Hematopoietic multipotent progenitor cell treated with erythropoietin and hydrocortisone succinate and interleukin-3 and kit ligand, for 4 days (in vitro differentiated cells): ENCODE results near the gene MOAP1.
A peak's percentile ranks its signal among the peaks of the same experiment; 100 is the strongest.
"Not testable (repeated sequence)": the region's sequence is repeated elsewhere in the genome, so short reads cannot be mapped to it uniquely, and the experiment has no call there.

ENCODE experiments used
- DNase-seq: peaks from one replicate; pipeline ENCODE4 v3.0.0-alpha.2; 2015

MOAP1 gene

GRCh38 chr14:93184391-93185348 is at the start of gene MOAP1, which contains the start of gene LYSET:
Gene MOAP1 (minus strand): TSS chr14:93184897. CDS start chr14:93184242, 655 bp downstream.
Gene LYSET (plus strand): TSS chr14:93185317. CDS start chr14:93185406, 89 bp downstream.
- peak; percentile 95 for DNase-seq

- DNase-seq, result not testable (repeated sequence)
Measured at GRCh38 chr14:93233078-93233477, 48.4 kb upstream of the MOAP1 start.

GRCh38 chr14:93232159-93232558 is 47.5 kb upstream of the MOAP1 start:
- DNase-seq, result no peak

- peak; percentile 32 for DNase-seq
Measured at GRCh38 chr14:93231129-93231979, 46.7 kb upstream of the MOAP1 start.

GRCh38 chr14:93230539-93230938 is 45.8 kb upstream of the MOAP1 start:
- no peak for DNase-seq

GRCh38 chr14:93228550-93228949 is 43.9 kb upstream of the MOAP1 start:
- DNase-seq, result no peak

- DNase-seq, result no peak
Measured at GRCh38 chr14:93223565-93223964, 38.9 kb upstream of the MOAP1 start.

GRCh38 chr14:93220509-93220908 is 35.8 kb upstream of the MOAP1 start:
- no peak for DNase-seq

GRCh38 chr14:93219103-93219726 is 34.5 kb upstream of the MOAP1 start:
- DNase-seq, result peak; percentile 88

GRCh38 chr14:93214598-93214997 is 29.9 kb upstream of the MOAP1 start:
- DNase-seq, result no peak

- DNase-seq, result no peak
Measured at GRCh38 chr14:93212432-93212831, 27.7 kb upstream of the MOAP1 start.

- peak; percentile 83 for DNase-seq
Measured at GRCh38 chr14:93207468-93208308, 23.0 kb upstream of the MOAP1 start.

GRCh38 chr14:93206793-93207467 is 22.2 kb upstream of the MOAP1 start, which contains the start of the genes GON7 and UBR7:
Gene GON7 (minus strand): TSS chr14:93207065. CDS start chr14:93207037, 28 bp downstream.
Gene UBR7 (plus strand): TSS chr14:93207256. CDS start chr14:93207292, 36 bp downstream.
- DNase-seq, result peak; percentile 99

- no peak for DNase-seq
Measured at GRCh38 chr14:93201155-93201704, 16.5 kb upstream of the MOAP1 start.

GRCh38 chr14:93200553-93200952 is 15.9 kb upstream of the MOAP1 start:
- no peak for DNase-seq

GRCh38 chr14:93199031-93199430 is 14.3 kb upstream of the MOAP1 start:
- no peak for DNase-seq

- no peak for DNase-seq
Measured at GRCh38 chr14:93195316-93195999, 10.8 kb upstream of the MOAP1 start.

- DNase-seq, result no peak
Measured at GRCh38 chr14:93186956-93187355, 2.3 kb upstream of the MOAP1 start.

GRCh38 chr14:93186466-93186865 is 1.8 kb upstream of the MOAP1 start:
- peak; percentile 65 for DNase-seq

- DNase-seq, result no peak
Measured at GRCh38 chr14:93185349-93185720, 638 bp upstream of the MOAP1 start.
